ENCODE results near the gene LDLRAD1.
"Not testable (repeated sequence)": the region's sequence is repeated elsewhere in the genome, so short reads cannot be mapped to it uniquely, and the experiment has no call there.

LDLRAD1 gene

DNA sequence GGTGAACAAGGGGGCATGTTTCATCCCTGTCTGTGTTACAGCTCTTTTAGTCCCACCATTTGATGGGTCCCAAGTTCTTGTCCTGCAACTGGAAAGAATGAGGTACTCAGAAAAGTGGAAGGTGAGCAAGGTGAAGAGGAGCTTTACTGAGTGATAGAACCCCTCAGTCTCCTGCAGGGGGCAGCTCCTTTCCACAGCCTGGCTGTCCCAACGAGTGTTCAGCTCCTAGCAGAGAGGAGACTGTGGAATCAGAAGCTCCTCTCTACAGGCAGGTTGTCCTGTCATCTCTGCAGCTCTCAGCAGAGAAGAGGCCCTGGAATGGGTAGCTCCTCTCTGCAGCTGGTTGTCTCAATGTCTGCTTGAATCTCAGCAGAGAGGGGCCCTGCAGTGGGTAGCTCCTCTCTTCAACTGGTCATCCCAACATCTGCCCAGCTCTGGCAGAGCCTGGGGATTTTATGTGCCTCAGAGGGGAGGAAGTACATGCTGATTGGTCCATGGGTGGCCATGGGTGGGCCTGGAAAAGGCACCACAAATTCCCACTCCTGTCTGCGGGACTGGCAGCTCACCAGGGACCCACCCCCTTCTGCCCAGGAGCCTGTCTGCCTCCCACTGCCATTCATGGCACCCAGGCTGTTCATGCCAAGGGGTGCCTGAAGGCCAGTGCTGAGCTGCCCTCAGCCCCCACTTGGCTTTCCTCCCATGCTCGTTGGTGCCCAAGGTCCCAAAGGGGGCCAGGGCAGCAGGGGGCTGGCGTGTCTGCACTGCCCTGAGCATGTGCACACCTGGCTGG lies 25.7 kb downstream of the LDLRAD1 start:
- no peak for DNase-seq

DNA sequence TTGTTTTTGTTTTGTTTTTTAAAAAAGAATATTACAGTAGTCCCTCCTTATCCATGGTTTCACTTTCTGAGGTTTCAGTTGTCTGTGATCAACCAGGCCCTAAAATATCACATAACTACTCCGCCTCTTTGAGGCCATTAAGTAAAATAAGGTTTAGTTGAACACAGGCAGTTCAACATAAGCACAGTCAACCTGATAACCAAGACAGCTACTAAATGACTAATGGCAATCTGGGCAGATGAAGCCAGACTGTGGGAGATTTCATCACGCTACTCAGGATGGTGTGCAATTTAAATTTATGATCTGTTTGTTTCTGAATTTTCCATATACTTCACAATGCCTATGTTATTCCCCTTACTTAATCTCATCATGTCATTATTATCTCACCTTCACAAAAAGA lies 30.1 kb downstream of the LDLRAD1 start:
- DNase-seq: no peak

DNA sequence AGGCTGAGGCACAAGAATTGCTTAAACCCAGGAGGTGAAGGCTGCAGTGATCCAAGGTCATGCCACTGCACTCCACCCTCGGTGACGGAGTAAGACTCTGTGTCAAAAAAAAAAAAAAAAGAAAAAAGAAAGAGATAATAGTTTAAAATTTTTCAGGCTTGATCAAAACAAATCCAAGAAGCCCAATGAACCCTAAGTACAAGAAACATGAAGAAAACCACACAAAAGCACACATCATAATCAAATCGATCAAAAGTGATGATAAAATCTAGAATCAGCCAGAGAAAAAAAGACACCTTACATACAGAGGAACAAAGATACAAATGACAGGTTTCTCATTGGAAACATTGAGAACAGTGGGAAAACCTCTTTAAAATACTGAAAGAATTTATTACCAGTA lies 31.5 kb downstream of the LDLRAD1 start:
- DNase-seq: no peak

DNA sequence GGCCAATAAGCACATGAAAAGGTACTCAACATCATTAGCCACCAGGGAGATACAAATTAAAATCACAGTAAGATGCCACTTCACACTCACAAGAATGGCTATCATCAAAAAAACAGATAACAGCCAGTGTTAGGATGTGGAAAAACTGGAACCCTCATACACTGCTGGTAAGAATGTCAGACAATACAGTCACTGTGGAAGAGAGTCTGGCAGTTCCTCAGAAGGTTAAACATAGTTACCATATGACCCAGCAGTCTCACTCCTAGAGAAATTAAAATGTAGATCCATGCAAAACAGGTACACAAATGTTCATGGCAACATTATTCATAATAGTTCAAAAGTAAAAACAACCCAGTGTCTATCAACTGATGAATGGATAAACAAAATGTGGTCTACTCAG lies 33.3 kb downstream of the LDLRAD1 start:
- DNase-seq: no peak

DNA sequence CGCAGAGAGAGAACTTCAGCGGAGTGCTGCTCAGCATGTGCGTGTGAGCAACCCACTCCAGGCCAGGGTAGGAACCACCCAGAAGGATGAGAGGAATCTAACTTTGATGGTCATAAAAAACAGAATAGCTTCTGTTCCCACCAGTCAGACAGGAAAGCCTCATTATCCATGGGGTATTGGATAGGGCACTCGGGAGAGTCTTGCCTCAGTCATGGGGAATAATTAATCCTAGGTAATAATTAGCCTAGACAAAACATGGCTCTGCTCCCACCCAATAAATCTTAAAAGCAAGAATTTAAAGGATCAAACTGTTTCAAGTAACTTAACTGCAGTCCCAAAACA lies 35.3 kb downstream of the LDLRAD1 start:
- DNase-seq: no peak

GRCh38 chr1:53982034-53982762 lies 35.8 kb downstream of the LDLRAD1 start:
- DNase-seq: no peak

DNA sequence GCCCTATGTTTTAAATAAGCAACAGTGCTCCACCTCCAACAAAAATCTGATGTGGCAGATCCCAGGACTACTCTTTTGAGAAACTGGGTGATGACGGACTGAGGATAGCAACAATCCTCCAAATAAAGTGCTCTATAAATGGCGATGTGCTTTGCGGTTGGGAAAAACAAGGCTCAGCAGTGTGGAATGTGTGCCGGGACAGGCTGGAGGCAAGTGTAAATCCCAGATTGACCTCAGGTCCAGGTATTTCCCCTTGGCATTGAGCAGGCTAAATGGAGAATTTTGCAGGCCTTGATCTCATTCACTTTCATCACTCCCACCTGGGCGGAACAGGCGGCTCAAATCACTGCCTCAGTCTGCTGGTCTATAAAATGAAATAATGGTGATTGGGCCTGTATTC lies 36.8 kb downstream of the LDLRAD1 start:
- DNase-seq: no peak

DNA sequence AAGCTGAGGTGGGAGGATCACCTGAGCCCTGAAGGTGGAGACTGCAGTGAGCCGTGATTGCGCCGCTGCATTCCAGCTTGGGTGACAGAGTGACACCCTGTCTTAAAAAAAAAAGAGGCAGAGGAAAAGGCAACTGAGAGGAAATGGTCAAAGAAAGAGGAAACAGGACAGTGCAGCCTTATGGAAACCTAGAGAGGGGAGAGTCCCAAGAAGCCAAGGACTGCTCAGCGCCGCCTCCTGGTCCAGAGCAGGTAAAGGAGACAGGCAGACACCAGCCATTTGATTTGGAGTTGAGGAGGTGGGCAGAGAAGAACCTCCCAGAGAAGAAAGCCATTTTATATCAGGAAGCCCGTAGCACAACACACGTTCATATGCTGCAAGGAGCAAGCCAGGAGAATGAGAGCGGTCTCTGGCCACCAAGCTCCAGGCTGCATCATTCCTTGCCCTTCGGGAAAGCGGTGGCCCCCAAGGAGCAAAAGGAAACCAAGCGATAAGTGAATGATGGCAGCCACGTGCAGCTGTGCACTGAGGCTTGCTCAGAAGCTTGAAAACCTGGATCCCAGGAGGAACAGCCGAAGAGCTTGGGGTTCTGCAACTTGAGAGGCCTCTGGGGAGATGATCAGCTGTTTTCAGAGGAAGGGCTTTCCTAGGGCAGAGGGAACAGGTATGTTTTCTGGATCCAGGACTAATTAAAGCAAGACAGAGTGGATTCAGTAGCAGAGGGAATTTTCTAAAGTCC lies 38.1 kb downstream of the LDLRAD1 start:
- DNase-seq: no peak

DNA sequence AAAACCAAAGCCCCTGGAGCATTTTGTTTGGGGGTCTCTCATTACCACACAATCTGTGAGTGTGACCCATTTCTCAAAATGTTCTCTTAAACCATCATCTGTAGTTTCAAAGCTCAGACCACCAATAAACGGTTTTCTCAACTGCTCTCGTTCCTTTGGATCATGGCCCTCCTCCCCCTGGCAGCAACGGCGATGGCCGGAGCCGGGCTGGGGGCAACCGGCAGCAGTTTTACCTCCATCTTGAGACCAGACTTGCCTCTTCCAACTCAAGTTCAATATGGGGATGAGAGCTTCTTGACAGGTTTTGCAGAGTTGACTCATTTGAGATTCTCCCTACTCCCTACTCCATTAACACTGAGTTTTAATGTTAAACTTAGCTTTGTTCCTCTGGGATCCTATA lies 42.1 kb downstream of the LDLRAD1 start:
- DNase-seq: no peak

DNA sequence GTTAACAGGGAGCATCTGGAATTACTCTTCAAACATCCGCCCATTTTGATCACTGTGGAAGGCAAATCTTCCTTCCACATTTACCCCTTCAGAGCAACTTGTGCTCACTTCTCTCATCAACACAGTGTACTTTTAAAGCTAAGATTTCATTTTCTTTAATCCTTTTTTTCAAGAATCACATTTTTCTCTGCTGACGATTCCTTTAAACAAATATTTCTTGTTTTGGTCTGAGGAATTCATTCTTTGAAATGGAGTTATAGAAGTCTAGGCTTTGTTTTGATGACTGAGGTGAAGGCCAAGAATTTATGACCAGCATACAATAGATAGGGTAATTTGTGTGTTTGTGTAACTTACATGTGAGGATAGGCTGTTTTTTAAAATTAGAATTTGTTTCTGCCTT lies 46.3 kb downstream of the LDLRAD1 start:
- DNase-seq: no peak

GRCh38 chr1:53969323-53969722 lies 48.7 kb downstream of the LDLRAD1 start:
- DNase-seq: not testable (repeated sequence)

DNA sequence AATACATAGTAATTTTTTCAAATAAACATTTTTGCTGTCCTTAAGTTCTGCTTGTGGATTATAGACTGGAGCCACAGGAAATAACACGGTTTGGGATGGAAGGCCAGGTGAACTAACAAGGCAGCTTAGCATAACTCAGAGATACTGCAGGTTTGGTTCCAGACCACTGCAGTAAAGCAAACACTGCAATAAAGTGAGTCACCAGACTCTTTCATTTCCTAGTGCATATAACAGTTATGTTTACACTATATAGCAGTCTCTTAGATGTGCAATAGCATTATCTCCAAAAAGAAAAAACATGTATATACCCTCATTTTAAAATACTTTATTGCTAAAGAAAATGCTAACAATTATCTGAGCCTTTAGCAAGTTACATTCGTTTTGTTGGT lies 49.9 kb downstream of the LDLRAD1 start:
- no peak for DNase-seq

DNA sequence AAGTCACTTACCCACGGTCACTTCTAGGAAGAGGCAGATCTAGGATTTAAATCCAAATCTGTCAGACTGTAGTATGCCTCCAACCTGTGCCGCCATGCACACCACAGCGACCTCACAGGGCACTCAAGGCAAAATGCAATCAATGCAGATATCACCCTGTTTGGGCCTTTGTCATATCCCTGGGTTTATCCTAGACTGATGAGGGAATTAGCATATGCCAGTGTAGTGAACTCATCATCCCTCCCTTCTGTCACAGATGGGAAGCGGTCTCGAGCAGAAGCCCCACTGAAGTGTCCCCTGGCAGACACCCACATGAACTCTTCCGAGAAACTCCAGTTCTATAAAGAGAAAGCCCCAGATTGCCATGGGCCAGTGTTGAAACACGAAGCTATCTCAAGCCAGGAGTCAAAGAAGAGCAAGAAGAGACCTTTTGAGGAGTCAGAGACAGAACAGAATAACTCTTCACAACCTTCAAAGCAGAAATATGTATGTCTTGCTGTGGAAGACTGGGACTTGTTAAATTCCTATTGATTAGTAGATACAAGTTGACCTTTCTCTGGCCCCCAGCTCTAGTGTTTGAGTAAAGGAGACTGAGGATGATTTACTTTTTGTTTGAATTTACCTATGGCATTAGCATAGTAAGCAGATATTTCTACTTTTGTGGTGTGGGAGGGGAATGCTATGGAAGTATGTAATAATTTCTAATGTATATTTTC lies 50.4 kb downstream of the LDLRAD1 start:
- DNase-seq: no peak

GRCh38 chr1:53966794-53967193 lies 51.2 kb downstream of the LDLRAD1 start:
- no peak for DNase-seq

- no peak for DNase-seq
Measured at GRCh38 chr1:53964109-53964508, 53.9 kb downstream of the LDLRAD1 start.

DNA sequence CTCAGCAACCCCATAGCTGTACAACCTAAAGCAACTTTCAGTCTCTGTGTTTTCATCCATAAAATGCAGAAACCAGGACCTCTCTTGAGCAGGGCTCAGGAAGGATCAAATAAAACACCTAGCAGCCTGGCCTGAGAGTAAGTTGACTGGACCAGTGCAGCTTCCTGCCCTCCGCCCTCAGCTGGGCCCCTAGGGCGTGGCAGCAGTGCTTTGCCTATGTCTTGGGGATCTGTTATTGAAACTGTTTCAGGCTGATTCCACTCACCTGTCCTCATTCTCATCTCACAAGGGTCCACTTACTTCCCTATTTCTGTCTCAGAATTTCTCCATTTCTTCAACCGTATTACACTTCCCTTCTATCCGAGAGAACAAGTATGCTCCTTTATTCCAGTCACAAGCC lies 54.5 kb downstream of the LDLRAD1 start:
- DNase-seq: no peak

GRCh38 chr1:53962395-53962794 lies 55.6 kb downstream of the LDLRAD1 start:
- no peak for DNase-seq

DNA sequence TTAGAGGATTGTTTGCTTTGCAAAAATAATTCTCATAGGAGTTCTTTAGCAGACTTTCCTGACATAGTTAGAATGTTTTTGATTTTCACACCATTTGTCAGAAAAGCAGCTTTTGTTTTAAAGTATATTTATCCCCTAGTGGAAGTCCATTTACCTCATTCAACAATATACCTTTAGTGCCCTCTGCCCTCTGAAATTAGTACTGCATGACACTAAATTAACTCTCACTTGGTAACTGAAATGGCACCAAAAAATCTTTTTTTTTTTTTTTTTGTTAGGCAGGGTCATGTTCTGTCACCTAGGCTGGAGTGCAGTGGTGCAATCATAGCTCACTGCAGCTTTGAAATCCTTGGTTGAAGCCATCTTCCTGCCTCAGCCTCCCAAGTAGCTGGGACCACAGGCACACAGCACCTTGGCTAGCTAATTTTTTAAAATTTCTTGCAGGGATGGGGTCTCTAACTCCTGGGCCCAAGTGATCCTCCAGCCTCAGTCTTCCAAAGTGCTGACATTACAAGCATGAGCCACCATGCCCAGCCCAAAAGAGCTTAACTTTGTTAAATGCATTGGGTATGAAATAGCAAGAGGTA lies 58.2 kb downstream of the LDLRAD1 start:
- no peak for DNase-seq
